NB4 (cell line): Measurements from ENCODE around the gene ALDH1A2.

ENCODE experiments used
- POLR2A ChIP-seq: IDR thresholded peaks from 2 replicates; pipeline ENCODE4 v1.6.1; 2011; ENCODE audit warnings: mild to moderate bottlenecking; ENCODE audit not compliant: insufficient read length; ENCODE audit errors: extremely low read depth
- TF ChIP-seq, protein P1 (sequence below): IDR thresholded peaks from one replicate; pipeline ENCODE4 v1.5.1; 2012; ENCODE audit warnings: low read depth, low read length

GRCh38 chr15:58083526-58083925 is 18.0 kb upstream of the ALDH1A2 start:
- TF ChIP-seq, protein P1, sequence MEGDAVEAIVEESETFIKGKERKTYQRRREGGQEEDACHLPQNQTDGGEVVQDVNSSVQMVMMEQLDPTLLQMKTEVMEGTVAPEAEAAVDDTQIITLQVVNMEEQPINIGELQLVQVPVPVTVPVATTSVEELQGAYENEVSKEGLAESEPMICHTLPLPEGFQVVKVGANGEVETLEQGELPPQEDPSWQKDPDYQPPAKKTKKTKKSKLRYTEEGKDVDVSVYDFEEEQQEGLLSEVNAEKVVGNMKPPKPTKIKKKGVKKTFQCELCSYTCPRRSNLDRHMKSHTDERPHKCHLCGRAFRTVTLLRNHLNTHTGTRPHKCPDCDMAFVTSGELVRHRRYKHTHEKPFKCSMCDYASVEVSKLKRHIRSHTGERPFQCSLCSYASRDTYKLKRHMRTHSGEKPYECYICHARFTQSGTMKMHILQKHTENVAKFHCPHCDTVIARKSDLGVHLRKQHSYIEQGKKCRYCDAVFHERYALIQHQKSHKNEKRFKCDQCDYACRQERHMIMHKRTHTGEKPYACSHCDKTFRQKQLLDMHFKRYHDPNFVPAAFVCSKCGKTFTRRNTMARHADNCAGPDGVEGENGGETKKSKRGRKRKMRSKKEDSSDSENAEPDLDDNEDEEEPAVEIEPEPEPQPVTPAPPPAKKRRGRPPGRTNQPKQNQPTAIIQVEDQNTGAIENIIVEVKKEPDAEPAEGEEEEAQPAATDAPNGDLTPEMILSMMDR = no peak
- no peak for TF ChIP-seq POLR2A
